ENCODE measurements around the gene FNIP2. TPM values are rescaled to one million over a fixed set of nuclear protein-coding genes. Genes with fewer than 3 reads are reported as not detected.

The FNIP2 gene
- total and polyA plus RNA-seq, 9 of the 15 experiments (the other 6 are each of a cell fraction or from before 2014, with no cell fraction given) = 1.7 to 15.5 (median 8.3) TPM

DNA sequence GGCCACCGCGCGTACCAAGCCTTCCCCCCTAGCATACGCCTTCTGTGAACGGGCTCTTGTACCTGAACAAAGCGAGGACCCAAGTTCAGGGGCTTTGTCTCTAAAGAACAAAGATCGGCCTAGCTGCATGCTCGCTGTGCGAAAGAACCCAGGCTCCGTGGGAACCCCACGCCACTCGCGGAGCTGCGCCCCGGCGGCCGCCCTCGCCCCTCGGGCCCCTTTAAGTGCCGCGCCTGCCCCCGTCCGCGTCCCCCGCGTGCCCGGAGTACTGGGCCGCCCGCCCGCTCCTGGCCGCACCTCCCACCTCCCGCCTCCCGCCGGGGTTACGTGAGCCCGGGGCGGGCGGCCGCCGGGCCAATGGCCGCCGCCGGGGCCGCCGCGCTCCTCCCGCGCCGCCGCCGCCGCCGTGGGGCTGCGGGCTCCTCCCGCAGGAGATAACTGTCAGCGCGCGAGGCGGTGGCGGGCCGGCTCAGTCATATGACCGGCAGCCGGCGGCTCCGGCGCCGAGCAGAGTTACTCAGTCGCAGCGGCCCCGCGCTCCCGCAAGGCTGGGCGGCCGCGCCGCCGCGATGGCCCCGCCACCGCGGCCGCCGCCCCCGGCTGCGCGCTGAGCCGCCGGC, at the start of gene FNIP2 (continued):
- TF ChIP-seq EZH2 (IDR thresholded peaks at IDR 0.05; ENCODE audit: borderline replicate concordance, low read depth, low read length) = no peak
- TF ChIP-seq ZNF780A (CRISPR knock-in tag; IDR thresholded peaks at IDR 0.05) = no peak
- TF ChIP-seq ADNP (tag; IDR thresholded peaks at IDR 0.05) = no peak
- TF ChIP-seq SNRNP70 (optimal IDR thresholded peaks at IDR 0.05; ENCODE audit: low read depth, low read length) = no peak
- TF ChIP-seq SIRT6 (IDR thresholded peaks at IDR 0.05; ENCODE audit: low read depth, low read length) = no peak
- TF ChIP-seq, protein P1, sequence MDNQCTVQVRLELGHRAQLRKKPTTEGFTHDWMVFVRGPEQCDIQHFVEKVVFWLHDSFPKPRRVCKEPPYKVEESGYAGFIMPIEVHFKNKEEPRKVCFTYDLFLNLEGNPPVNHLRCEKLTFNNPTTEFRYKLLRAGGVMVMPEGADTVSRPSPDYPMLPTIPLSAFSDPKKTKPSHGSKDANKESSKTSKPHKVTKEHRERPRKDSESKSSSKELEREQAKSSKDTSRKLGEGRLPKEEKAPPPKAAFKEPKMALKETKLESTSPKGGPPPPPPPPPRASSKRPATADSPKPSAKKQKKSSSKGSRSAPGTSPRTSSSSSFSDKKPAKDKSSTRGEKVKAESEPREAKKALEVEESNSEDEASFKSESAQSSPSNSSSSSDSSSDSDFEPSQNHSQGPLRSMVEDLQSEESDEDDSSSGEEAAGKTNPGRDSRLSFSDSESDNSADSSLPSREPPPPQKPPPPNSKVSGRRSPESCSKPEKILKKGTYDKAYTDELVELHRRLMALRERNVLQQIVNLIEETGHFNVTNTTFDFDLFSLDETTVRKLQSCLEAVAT (IDR thresholded peaks at IDR 0.05) = no peak
- TF ChIP-seq KHSRP (IDR thresholded peaks at IDR 0.05) = no peak
- peak; percentile 94 for TF ChIP-seq CXXC5 (CRISPR knock-in tag; IDR thresholded peaks at IDR 0.05)
- TF ChIP-seq SMARCA5 (IDR thresholded peaks at IDR 0.05) = no peak
- no peak for TF ChIP-seq FOXP1 (CRISPR knock-in tag; IDR thresholded peaks at IDR 0.05)
- TF ChIP-seq, protein P2, sequence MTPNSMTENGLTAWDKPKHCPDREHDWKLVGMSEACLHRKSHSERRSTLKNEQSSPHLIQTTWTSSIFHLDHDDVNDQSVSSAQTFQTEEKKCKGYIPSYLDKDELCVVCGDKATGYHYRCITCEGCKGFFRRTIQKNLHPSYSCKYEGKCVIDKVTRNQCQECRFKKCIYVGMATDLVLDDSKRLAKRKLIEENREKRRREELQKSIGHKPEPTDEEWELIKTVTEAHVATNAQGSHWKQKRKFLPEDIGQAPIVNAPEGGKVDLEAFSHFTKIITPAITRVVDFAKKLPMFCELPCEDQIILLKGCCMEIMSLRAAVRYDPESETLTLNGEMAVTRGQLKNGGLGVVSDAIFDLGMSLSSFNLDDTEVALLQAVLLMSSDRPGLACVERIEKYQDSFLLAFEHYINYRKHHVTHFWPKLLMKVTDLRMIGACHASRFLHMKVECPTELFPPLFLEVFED (CRISPR knock-in tag; conservative IDR thresholded peaks at IDR 0.05) = no peak
- no peak for TF ChIP-seq ZNF668 (CRISPR knock-in tag; IDR thresholded peaks at IDR 0.05)
- peak; percentile 71 for TF ChIP-seq TBP (optimal IDR thresholded peaks at IDR 0.05; ENCODE audit: low read depth, low read length)
- no peak for TF ChIP-seq C11orf30 (IDR thresholded peaks at IDR 0.05; ENCODE audit: low read depth)
- TF ChIP-seq ZBED1 (IDR thresholded peaks at IDR 0.05) = no peak
- TF ChIP-seq, protein P3, sequence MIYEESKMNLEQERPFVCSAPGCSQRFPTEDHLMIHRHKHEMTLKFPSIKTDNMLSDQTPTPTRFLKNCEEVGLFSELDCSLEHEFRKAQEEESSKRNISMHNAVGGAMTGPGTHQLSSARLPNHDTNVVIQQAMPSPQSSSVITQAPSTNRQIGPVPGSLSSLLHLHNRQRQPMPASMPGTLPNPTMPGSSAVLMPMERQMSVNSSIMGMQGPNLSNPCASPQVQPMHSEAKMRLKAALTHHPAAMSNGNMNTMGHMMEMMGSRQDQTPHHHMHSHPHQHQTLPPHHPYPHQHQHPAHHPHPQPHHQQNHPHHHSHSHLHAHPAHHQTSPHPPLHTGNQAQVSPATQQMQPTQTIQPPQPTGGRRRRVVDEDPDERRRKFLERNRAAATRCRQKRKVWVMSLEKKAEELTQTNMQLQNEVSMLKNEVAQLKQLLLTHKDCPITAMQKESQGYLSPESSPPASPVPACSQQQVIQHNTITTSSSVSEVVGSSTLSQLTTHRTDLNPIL (CRISPR knock-in tag; IDR thresholded peaks at IDR 0.05) = no peak
- TF ChIP-seq ZNF174 (CRISPR knock-in tag; IDR thresholded peaks at IDR 0.05) = no peak
- no peak for TF ChIP-seq ZNF75A (CRISPR knock-in tag; IDR thresholded peaks at IDR 0.05)
- TF ChIP-seq, protein P4, sequence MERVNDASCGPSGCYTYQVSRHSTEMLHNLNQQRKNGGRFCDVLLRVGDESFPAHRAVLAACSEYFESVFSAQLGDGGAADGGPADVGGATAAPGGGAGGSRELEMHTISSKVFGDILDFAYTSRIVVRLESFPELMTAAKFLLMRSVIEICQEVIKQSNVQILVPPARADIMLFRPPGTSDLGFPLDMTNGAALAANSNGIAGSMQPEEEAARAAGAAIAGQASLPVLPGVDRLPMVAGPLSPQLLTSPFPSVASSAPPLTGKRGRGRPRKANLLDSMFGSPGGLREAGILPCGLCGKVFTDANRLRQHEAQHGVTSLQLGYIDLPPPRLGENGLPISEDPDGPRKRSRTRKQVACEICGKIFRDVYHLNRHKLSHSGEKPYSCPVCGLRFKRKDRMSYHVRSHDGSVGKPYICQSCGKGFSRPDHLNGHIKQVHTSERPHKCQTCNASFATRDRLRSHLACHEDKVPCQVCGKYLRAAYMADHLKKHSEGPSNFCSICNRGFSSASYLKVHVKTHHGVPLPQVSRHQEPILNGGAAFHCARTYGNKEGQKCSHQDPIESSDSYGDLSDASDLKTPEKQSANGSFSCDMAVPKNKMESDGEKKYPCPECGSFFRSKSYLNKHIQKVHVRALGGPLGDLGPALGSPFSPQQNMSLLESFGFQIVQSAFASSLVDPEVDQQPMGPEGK (CRISPR knock-in tag; IDR thresholded peaks at IDR 0.05; ENCODE audit: borderline replicate concordance) = no peak
- TF ChIP-seq EP400 (IDR thresholded peaks at IDR 0.05) = peak; percentile 17; the same call in 1 of the 2 replicates

Data from K562 (cell line).